Epithelial cell of esophagus (primary cell): ENCODE results near the gene C1orf122.

Experiments
- DNase-seq: peaks from one replicate; pipeline ENCODE4 v3.0.0; 2010; ENCODE audit warnings: low read depth
- H3K4me3 ChIP-seq: 2 replicates; pipeline ENCODE4 v1.5.1; 2011; ENCODE audit warnings: mild to moderate bottlenecking, low read length, control low read depth
- CTCF ChIP-seq: IDR thresholded peaks from 2 replicates; pipeline ENCODE4 v1.5.1; 2011; ENCODE audit warnings: low read depth, mild to moderate bottlenecking, low read length, control low read depth, inconsistent platforms; ENCODE audit not compliant: insufficient read depth; ENCODE audit errors: missing control alignments

C1orf122 gene

GRCh38 chr1:37802439-37802838 lies 5.2 kb upstream of the C1orf122 start:
- DNase-seq = no peak
- TF ChIP-seq CTCF = no peak
- H3K4me3 ChIP-seq = no peak overlapping the region

GRCh38 chr1:37807220-37807554 lies 403 bp upstream of the C1orf122 start:
- no peak for DNase-seq
- H3K4me3 ChIP-seq = peak overlapping the region; percentile 89
- TF ChIP-seq CTCF = no peak

GRCh38 chr1:37808369-37809319 lies 1.1 kb downstream of the C1orf122 start:
- TF ChIP-seq CTCF = no peak
- DNase-seq = peak; percentile 77
- H3K4me3 ChIP-seq = peak overlapping the region; percentile 89

- no peak overlapping the region for H3K4me3 ChIP-seq
- no peak for TF ChIP-seq CTCF
- no peak for DNase-seq
Measured at GRCh38 chr1:37809942-37810341, 2.4 kb downstream of the C1orf122 start.

GRCh38 chr1:37811027-37811655 lies 3.6 kb downstream of the C1orf122 start:
- DNase-seq = peak; percentile 82
- peak; percentile 91 for TF ChIP-seq CTCF
- no peak overlapping the region for H3K4me3 ChIP-seq

- DNase-seq = no peak
- no peak overlapping the region for H3K4me3 ChIP-seq
- no peak for TF ChIP-seq CTCF
Measured at GRCh38 chr1:37813529-37814145, 6.0 kb downstream of the C1orf122 start.

GRCh38 chr1:37814252-37814651 lies 6.7 kb downstream of the C1orf122 start:
- TF ChIP-seq CTCF = no peak
- H3K4me3 ChIP-seq = no peak overlapping the region
- no peak for DNase-seq
